Measurements from ENCODE around the gene SFN.
"Not testable (repeated sequence)": the region's sequence is repeated elsewhere in the genome, so short reads cannot be mapped to it uniquely, and the experiment has no call there.

The SFN gene

DNA sequence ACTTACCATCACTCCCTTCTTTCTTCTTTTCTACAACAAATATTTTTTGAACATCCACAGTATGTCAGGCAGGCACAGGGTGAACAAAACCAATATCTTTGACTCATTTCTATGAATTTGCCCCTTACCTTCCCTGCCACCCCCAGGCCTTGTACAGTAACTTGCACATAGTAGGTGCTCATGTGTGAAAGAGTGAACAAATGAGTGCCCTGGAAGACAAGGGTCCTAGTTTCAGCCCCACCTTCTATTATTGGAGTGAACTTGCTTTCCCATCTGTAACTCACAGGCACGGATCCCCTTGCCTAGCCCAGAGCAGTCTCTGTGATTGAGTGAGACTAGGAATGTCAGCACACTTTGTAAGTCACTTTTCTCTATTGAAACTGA lies 23.6 kb upstream of the SFN start:
- DNase-seq (ENCODE audit: low read depth), result no peak

DNA sequence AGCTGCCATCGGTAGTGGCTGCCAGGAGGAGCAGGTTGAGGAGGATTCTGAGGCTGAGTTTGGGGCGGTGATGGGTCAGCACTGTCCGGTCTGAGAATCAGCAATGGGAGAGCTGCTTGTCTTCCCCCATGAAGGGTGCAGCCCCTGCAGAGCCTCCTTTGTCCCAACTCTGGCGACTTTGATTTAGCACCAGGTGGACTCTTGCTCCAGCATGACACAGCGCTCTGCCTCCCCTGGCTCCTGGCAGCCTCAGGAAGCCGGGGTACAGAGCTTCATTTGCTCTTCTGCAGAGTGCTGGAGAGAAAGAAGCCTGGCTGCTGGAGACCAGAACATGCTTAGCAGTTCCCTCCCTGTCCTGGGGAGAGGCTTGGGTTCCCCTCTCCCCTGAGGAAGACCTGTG lies 23.2 kb upstream of the SFN start:
- DNase-seq (ENCODE audit: low read depth), result no peak

- no peak for DNase-seq (ENCODE audit: low read depth)
Observed at GRCh38 chr1:26844424-26845196, 18.3 kb upstream of the SFN start.

GRCh38 chr1:26847826-26848225 lies 15.1 kb upstream of the SFN start:
- not testable (repeated sequence) for DNase-seq (ENCODE audit: low read depth)

GRCh38 chr1:26848499-26848898 lies 14.4 kb upstream of the SFN start:
- no peak for DNase-seq (ENCODE audit: low read depth)

DNA sequence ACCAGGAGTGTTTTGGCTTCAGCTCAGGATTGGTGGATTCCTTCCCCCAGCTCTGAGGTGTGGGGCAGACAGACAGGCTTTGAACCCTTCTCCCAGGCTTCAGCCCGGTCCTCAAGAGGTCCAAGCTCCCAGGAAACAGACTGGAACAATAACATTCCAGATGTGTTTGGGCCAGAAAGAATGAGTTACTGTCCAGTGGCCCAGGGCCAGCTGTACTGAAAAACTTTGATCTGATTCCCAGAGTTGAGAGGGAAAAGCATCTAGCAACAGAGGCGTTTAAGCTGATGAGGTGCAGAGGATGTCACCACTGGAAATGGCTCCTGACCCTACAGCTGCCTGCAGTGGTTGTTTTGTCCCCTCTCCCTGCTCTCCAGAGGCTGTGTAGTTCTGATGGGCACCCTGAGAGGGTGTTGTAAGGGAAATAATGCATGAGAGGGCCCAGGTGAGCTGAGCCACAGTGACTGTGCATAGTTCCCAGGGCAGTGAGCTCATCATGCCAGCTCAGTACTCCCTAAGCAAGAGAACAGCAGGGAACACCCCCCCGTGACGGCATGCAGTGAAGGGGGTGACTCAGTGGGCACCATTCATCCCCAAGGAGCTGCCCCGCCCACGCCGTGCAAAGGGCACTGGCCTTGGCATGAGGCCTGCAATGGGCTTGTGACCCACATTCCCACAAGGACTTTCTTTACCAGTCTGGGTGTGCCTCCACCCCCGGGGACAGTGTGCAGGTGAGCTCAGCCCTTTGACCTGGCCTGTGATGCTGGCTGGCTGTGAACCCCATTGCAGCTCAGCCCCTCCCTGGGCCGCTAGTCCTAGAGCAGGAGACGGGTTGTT lies 13.8 kb upstream of the SFN start:
- no peak for DNase-seq (ENCODE audit: low read depth)

DNA sequence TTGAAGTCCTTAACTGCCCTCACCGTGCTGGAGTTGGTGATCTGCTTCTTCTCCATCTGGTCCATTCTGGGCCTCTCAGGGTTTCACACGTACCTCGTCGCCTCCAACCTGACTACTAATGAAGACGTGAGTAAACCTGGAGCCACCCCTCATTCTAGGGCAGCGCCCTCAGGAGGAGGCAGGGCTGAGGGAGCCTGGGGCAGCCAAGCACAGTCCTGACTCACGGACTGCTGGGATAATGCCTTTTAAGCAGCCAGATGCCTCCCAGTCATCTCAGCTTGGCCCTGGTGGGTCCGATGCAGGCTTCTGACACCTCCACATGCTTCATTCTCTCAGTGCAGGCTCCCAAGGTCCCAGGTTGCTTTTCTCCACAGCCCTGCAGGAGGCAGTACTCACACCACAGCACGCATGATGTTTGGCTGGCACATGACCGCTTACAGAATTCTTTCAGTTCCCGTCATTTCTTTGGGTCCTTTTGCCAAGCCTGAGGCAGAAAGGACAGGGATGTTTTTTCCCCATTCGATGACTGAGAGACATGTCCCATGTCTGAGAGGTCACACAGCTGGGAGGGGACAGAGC lies 11.8 kb upstream of the SFN start:
- no peak for DNase-seq (ENCODE audit: low read depth)

DNA sequence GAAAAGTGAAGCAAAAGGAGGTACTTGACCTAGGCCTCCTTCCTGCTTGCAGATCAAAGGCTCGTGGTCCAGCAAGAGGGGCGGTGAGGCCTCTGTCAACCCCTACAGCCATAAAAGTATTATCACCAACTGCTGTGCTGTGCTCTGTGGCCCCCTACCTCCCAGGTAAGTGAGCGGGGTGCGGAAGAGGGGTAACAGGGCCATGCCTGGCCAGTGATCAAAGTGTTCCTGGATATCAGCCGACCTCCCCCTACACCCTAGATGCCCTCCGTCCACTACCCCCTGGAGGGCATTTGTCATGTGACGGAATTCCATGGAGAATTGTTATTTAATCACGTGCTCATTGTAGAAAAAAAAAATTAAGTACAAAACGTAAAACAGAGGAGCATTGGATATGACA lies 10.2 kb upstream of the SFN start:
- no peak for DNase-seq (ENCODE audit: low read depth)

DNA sequence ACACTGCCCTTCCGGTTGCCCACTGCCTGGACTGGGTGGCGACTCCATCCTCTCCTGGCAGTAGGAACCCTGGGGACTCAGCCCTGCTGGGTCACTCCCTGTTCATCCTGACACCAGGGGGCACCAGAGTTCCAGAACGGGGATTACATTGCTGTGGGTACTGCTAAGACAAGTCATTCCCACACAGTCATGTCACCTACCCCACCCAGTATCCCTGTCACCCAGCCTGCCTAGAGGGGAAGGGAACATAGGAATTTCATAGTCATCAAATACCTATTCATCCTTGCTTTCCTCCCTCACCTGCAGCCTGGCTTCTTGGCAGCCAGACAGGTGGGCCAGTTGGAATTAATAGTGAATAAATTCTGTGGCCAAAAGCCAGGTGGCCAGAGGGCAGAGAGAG lies 9.8 kb upstream of the SFN start:
- no peak for DNase-seq (ENCODE audit: low read depth)

- no peak for DNase-seq (ENCODE audit: low read depth)
Observed at GRCh38 chr1:26853600-26853999, 9.3 kb upstream of the SFN start.

GRCh38 chr1:26854906-26855305 lies 8.0 kb upstream of the SFN start:
- DNase-seq (ENCODE audit: low read depth), result no peak

DNA sequence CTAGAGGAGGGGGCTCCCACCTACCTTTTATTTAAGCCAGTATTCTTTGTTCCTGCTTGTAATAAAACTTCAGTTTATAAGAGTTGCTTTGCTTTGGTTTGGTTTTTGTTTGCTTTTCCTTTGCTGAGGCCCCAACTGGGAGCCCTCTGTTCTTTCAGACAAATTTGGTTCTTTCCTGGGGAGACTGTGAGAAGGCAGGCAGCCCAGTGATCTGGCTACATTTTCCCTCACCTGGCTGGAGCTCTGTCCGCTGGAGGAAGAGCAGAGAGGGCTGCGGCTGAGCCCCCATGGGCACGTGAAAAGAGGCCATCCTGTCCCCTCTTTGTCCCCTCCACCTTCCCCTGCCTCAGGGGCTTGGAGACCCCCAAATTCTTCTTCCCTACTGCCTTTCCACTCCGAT lies 7.3 kb upstream of the SFN start:
- DNase-seq (ENCODE audit: low read depth), result no peak

DNA sequence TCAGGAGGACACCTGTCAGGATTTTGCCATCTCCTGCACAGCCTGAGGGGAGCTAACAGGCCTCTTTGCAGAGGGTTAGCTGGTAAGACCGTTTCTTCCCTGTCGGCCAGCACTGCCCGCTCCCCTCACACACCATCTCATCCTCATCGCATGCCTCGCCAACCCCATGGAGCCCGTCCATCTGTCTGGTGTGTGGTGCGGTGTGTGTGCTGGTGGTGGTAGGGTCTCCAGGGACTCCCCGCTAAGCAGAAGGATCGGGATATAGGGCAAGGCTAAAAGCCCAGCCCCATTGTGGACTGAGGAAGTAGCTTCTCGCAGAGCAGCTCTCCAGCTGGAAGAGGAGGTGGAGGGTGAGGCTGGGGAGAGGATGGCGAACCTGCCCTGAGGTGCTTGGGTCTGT lies 6.8 kb upstream of the SFN start:
- no peak for DNase-seq (ENCODE audit: low read depth)

DNA sequence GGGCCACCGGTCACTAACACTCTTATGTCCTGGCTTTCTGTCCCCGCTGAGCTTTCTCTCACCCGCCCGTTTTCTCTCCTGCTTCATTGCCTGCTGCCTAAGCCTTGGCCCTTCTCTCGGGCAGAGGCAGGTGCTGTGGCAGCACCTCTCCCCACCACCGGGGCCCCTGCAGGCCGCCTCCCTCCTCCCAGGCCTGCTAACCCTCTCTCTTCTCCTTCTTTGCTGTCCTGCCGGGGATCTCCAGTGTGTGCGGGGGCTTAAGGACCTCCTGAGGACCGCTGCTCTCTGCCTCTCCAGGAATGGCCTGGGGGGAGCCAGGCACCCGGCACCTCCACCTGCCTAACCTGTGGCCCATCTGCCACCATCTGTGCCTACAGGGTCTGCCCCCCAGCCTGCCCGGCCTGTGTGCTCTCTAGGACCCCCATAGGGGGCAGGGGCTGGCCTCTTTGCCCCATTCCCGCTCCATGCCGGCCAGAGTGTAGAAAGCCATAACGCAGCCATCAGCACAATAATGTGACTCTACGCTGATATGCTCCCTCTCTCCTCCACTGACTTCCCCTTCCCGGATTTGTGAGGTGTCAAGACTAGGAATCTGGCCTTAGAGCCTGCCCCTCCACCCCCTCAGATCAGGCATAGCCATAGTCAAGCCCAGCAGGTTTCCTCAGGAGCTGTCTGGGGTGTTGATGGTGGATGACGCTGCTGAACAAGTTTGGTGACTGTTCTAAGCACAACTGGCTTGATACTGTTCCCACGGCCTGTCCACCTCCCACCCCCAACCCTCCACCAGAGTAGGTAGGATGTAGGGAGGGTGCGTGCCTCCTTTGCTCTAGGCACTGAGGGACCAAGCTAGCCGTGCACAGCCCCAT lies 6.1 kb upstream of the SFN start:
- DNase-seq (ENCODE audit: low read depth), result no peak

GRCh38 chr1:26857473-26858060 lies 5.4 kb upstream of the SFN start:
- DNase-seq (ENCODE audit: low read depth), result no peak

DNA sequence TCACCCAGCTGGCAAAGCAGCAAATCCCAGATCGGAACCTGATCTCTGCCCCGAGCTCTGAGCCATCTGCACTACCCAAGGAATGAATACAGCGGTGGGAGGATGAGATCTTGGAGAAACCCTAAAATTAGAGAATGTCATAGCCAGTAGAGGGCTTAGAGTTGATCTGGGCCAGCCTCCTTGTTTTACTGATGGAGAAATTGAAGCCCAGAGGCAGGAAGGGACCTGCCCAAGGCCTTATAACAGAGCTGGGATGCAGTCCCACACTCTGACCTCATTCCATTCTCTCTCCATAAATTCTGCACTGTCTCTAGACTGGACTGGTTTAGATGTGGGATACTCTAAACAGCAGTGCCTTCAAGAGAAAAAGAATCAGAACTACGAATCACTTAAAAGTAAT lies 4.8 kb upstream of the SFN start:
- DNase-seq (ENCODE audit: low read depth), result no peak

- DNase-seq (ENCODE audit: low read depth), result no peak
Observed at GRCh38 chr1:26858891-26859640, 3.9 kb upstream of the SFN start.

- DNase-seq (ENCODE audit: low read depth), result no peak
Observed at GRCh38 chr1:26861286-26861701, 1.7 kb upstream of the SFN start.

- DNase-seq (ENCODE audit: low read depth), result no peak
Observed at GRCh38 chr1:26861889-26862378, 1.0 kb upstream of the SFN start.

- no peak for DNase-seq (ENCODE audit: low read depth)
Observed at GRCh38 chr1:26863685-26864077, 732 bp downstream of the SFN start.

Data from non-pigmented ciliary epithelial cell (primary cell).